ENCODE data around the gene CHST1. TPM values are rescaled to one million over a fixed set of nuclear protein-coding genes. Genes with fewer than 3 reads are reported as not detected.

CHST1 gene
- polyA plus RNA-seq, 3 donors, result not detected

DNA sequence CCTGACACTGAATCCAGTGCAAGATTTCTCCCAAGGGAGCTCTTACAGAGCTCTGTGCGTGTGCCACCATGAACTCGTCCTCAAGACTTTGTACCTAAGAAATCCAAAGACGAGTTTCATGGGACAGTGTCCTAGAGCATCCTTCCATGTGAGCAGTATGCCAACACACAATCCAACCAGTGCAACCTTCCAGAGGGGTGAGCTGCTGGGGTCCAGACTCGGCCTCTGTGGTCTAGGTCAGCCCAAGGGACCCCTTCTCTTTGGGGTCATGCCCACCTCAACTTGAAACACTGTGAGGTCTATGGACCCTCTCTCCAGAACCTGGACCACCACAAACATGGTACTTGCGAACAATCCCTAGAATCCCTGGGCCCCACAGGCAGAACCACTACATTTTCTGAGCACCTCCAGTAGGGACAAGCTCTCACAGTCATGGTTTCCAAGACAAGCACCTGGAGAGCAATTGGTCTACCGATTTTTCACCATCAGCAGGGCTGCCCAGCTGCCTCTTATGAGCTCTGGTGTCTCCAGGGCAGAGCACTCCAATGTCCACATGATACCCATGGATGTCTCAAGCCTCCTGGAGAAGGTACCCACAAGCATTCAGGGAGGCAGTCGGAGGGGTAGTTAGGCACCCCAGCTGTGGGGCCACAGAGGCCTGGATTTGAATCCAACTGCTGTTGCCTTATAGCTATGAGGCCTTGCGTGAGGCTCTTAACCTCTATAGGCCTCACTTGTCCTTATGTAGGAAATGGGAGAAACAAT is 7.7 kb downstream of the CHST1 start:
- peaks cover 58 to 67% (median 59%) of the 10 kb centered on the region in 3 donors for H3K27me3 Mint-ChIP-seq (ENCODE audit: low read depth in 3 of 3)
- DNase-seq, result no peak
- H3K79me2 ChIP-seq (ENCODE audit: insufficient read depth, low read length), result no peaks in the 10 kb centered on the region
- H2AFZ ChIP-seq (ENCODE audit: insufficient read depth, low read depth, low read length, poor library complexity, severe bottlenecking), result no peak overlapping the region
- no peaks in the 10 kb centered on the region for H3K9me3 Mint-ChIP-seq
- no peaks in the 10 kb centered on the region for H3K36me3 Mint-ChIP-seq
- H3K9ac ChIP-seq (ENCODE audit: insufficient read depth, low read length, poor library complexity, severe bottlenecking), result no peak overlapping the region
- H3K4me1 Mint-ChIP-seq, result peaks cover 7% of the 10 kb centered on the region
- no peak overlapping the region for H3K27ac ChIP-seq (ENCODE audit: low read depth in 1 of 2, low read length in 2 of 2)
- no peaks in the 10 kb centered on the region for H3K36me3 ChIP-seq (replicated peaks in 1 of 2; ENCODE audit: control insufficient read depth in 1 of 2, insufficient read depth in 2 of 2, low read length in 2 of 2)
- no peak overlapping the region for H3K4me3 Mint-ChIP-seq
- no peak overlapping the region for H3K4me3 ChIP-seq (replicated peaks in 1 of 3; ENCODE audit: low read depth in 2 of 3, low read length in 3 of 3)
- no peaks in the 10 kb centered on the region for H3K9me3 ChIP-seq (replicated peaks in 1 of 2; ENCODE audit: control insufficient read depth in 1 of 2, insufficient read depth in 1 of 2, low read length in 2 of 2)
- no peak overlapping the region for H3K27ac Mint-ChIP-seq
- no peaks in the 10 kb centered on the region for H4K20me1 ChIP-seq (ENCODE audit: insufficient read depth, low read length)
- no peak for TF ChIP-seq CTCF (IDR thresholded peaks at IDR 0.05)
- 90% methylated on average over 8 of the region's 8 CpGs for WGBS (ENCODE audit: insufficient coverage)
- peaks cover 12 to 58% of the 10 kb centered on the region in 2 donors for H3K27me3 ChIP-seq (ENCODE audit: control insufficient read depth in 2 of 2, insufficient read depth in 2 of 2, low read length in 2 of 2)
- no peak overlapping the region for H3K4me2 ChIP-seq (replicated peaks; ENCODE audit: extremely low read depth, low read length, poor library complexity, severe bottlenecking)
- intact Hi-C loops (cut with micrococcal nuclease), result no loop called here
- H3K4me1 ChIP-seq (ENCODE audit: control insufficient read depth in 1 of 2, insufficient read depth in 2 of 2, low read length in 2 of 2), result peaks cover 4% of the 10 kb centered on the region in 2 donors

DNA sequence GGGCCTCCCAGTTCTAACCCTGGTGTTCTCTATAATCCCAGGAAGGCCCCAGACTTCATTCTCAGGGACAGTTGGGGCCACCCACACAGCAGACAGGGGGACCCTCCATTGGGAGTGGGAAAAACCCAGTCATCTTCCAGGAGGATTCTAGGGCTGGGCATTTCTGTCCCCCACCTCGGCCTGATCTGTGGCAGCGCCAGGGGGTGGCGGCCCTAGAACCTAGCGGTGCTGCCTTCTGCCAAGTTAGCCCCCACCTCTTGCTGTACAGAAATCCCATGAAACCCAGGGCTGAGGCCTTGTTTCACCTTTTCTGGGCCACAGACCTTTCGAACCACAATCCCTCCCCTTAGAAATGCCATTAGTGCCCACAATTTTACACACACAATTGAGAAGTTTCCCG is 9.6 kb downstream of the CHST1 start:
- Histone ChIP-seq H3K4me3 (replicated peaks in 1 of 3; ENCODE audit: low read depth in 2 of 3, low read length in 3 of 3) (no peak overlapping the region), H3K27ac (ENCODE audit: low read depth in 1 of 2, low read length in 2 of 2) (no peak overlapping the region), H3K79me2 (ENCODE audit: insufficient read depth, low read length) (no peaks in the 10 kb centered on the region), H3K4me1 (ENCODE audit: control insufficient read depth in 1 of 2, insufficient read depth in 2 of 2, low read length in 2 of 2) (peaks cover 4% of the 10 kb centered on the region in 2 donors), H3K9ac (ENCODE audit: insufficient read depth, low read length, poor library complexity, severe bottlenecking) (no peak overlapping the region), H3K4me2 (replicated peaks; ENCODE audit: extremely low read depth, low read length, poor library complexity, severe bottlenecking) (no peak overlapping the region), H3K36me3 (replicated peaks in 1 of 2; ENCODE audit: control insufficient read depth in 1 of 2, insufficient read depth in 2 of 2, low read length in 2 of 2) (no peaks in the 10 kb centered on the region), H3K27me3 (ENCODE audit: control insufficient read depth in 2 of 2, insufficient read depth in 2 of 2, low read length in 2 of 2) (peaks cover 6 to 40% of the 10 kb centered on the region in 2 donors), H4K20me1 (ENCODE audit: insufficient read depth, low read length) (no peaks in the 10 kb centered on the region), H2AFZ (ENCODE audit: insufficient read depth, low read depth, low read length, poor library complexity, severe bottlenecking) (no peak overlapping the region), H3K9me3 (replicated peaks in 1 of 2; ENCODE audit: control insufficient read depth in 1 of 2, insufficient read depth in 1 of 2, low read length in 2 of 2) (no peaks in the 10 kb centered on the region)
- intact Hi-C loops (cut with micrococcal nuclease), result loop anchor here in 1 of 2 donors (2.0 kb wide), 1 partner anchor 285 kb away; no protein-coding TSS in a partner anchor
- TF ChIP-seq CTCF (IDR thresholded peaks at IDR 0.05), result no peak
- WGBS (ENCODE audit: insufficient coverage), result 88% methylated on average over 6 of the region's 6 CpGs
- Mint-ChIP-seq H3K36me3 (no peaks in the 10 kb centered on the region), H3K4me1 (peaks cover 7% of the 10 kb centered on the region), H3K4me3 (peak overlapping the region in 1 of 2 donors; percentile 43), H3K9me3 (no peaks in the 10 kb centered on the region), H3K27ac (no peak overlapping the region), H3K27me3 (ENCODE audit: low read depth in 3 of 3) (peaks cover 55 to 60% (median 56%) of the 10 kb centered on the region in 3 donors)
- no peak for DNase-seq
